Neural cell (in vitro differentiated cells): ENCODE data around the gene SLC17A5.

Source experiments
- CTCF ChIP-seq: fragments of 450-650 bp; IDR thresholded peaks from 2 replicates; pipeline ENCODE4 v1.5.1; 2014; ENCODE audit warnings: antibody characterized with exemption, mild to moderate bottlenecking, moderate library complexity; ENCODE audit not compliant: poor library complexity, severe bottlenecking
- EP300 ChIP-seq: fragments of 450-650 bp; conservative IDR thresholded peaks from 2 replicates; pipeline ENCODE4 v1.6.1; 2014; ENCODE audit warnings: antibody characterized with exemption, mild to moderate bottlenecking, moderate library complexity; ENCODE audit not compliant: poor library complexity, severe bottlenecking
- EZH2 ChIP-seq: fragments of 200-600, 300-800 bp; shearing (Covaris generic), sonication (generic); IDR thresholded peaks from 2 replicates; pipeline ENCODE4 v1.6.1; 2014; ENCODE audit warnings: antibody characterized with exemption, low read length, borderline replicate concordance, mild to moderate bottlenecking; ENCODE audit not compliant: insufficient read depth, poor library complexity, severe bottlenecking
- MXI1 ChIP-seq: fragments of 450-650 bp; conservative IDR thresholded peaks from 2 replicates; pipeline ENCODE4 v1.6.1; 2014; ENCODE audit warnings: antibody characterized with exemption, mild to moderate bottlenecking; ENCODE audit not compliant: poor library complexity, severe bottlenecking
- POLR2AphosphoS5 ChIP-seq: IDR thresholded peaks from 2 replicates; pipeline ENCODE4 v1.6.1; 2012
- RAD21 ChIP-seq: fragments of 450-650 bp; conservative IDR thresholded peaks from 2 replicates; pipeline ENCODE4 v1.6.1; 2014; ENCODE audit warnings: antibody characterized with exemption, mild to moderate bottlenecking, moderate library complexity
- SMC3 ChIP-seq: fragments of 450-650 bp; conservative IDR thresholded peaks from 2 replicates; pipeline ENCODE4 v1.6.1; 2014; ENCODE audit warnings: antibody characterized with exemption, mild to moderate bottlenecking, moderate library complexity; ENCODE audit not compliant: poor library complexity
- TAF1 ChIP-seq: IDR thresholded peaks from 2 replicates; pipeline ENCODE4 v1.6.1; 2012; ENCODE audit warnings: low read depth

GRCh38 chr6:73560182-73560732 is 93.5 kb downstream of the SLC17A5 start:
- TF ChIP-seq CTCF (no peak), MXI1 (no peak), RAD21 (no peak), POLR2AphosphoS5 (no peak), EZH2 (no peak), EP300 (no peak), TAF1 (no peak), SMC3 (no peak)
